Loucy (cell line): ENCODE results near the gene PEX14.
"Not testable (repeated sequence)": the region's sequence is repeated elsewhere in the genome, so short reads cannot be mapped to it uniquely, and the experiment has no call there.

Source experiments
- H2AFZ ChIP-seq: fragments of 200-600 bp; sonication (generic); 2 replicates; pipeline ENCODE4 v1.6.0; 2016; ENCODE audit warnings: antibody characterized with exemption, mild to moderate bottlenecking, low read length, moderate library complexity
- H3F3A ChIP-seq: fragments of 200-600 bp; 2 replicates; pipeline ENCODE4 v1.6.0; 2016; ENCODE audit warnings: antibody characterized with exemption, low read depth, mild to moderate bottlenecking
- H3K27me3 ChIP-seq: fragments of 200-600 bp; sonication (generic); 2 replicates; pipeline ENCODE4 v1.6.1; 2014; ENCODE audit warnings: low read length, mild to moderate bottlenecking; ENCODE audit not compliant: insufficient read depth, poor library complexity, severe bottlenecking
- H3K36me3 ChIP-seq: fragments of 200-600 bp; sonication (generic); 2 replicates; pipeline ENCODE4 v1.6.1; 2016; ENCODE audit warnings: low read length; ENCODE audit not compliant: insufficient read depth
- H3K4me1 ChIP-seq: fragments of 200-600 bp; sonication (generic); 2 replicates; pipeline ENCODE4 v1.5.1; 2014; ENCODE audit warnings: low read length, mild to moderate bottlenecking; ENCODE audit not compliant: insufficient read depth, poor library complexity, severe bottlenecking
- H3K4me2 ChIP-seq: fragments of 200-600 bp; sonication (generic); 2 replicates; pipeline ENCODE4 v1.6.0; 2014; ENCODE audit warnings: antibody characterized with exemption, low read length, low read depth, mild to moderate bottlenecking; ENCODE audit not compliant: poor library complexity, severe bottlenecking
- H3K4me3 ChIP-seq: fragments of 200-600 bp; sonication (generic); 2 replicates; pipeline ENCODE4 v1.5.1; 2014; ENCODE audit warnings: low read length, mild to moderate bottlenecking, mixed read lengths; ENCODE audit not compliant: poor library complexity, severe bottlenecking
- H3K79me2 ChIP-seq: fragments of 200-600 bp; sonication (generic); 2 replicates; pipeline ENCODE4 v1.6.1; 2014; ENCODE audit warnings: low read length; ENCODE audit not compliant: insufficient read depth
- H3K9ac ChIP-seq: fragments of 200-600 bp; sonication (generic); 2 replicates; pipeline ENCODE4 v1.6.0; 2014; ENCODE audit warnings: mild to moderate bottlenecking, low read depth, low read length, moderate library complexity; ENCODE audit not compliant: poor library complexity, severe bottlenecking
- H3K9me2 ChIP-seq: fragments of 200-600 bp; sonication (generic); replicated peaks from 2 replicates; pipeline ENCODE4 v1.6.1; 2016; ENCODE audit warnings: low read depth, low read length, mixed read lengths
- H3K9me3 ChIP-seq: fragments of 200-600 bp; sonication (generic); 2 replicates; pipeline ENCODE4 v1.6.1; 2014; ENCODE audit warnings: mild to moderate bottlenecking, antibody characterized with exemption, low read length, low read depth; ENCODE audit not compliant: insufficient read depth
- H4K20me1 ChIP-seq: fragments of 200-600 bp; sonication (generic); 2 replicates; pipeline ENCODE4 v1.6.0; 2014; ENCODE audit warnings: antibody characterized with exemption, low read length, mild to moderate bottlenecking; ENCODE audit not compliant: insufficient read depth, poor library complexity, severe bottlenecking
- EZH2phosphoT487 ChIP-seq: fragments of 200-600 bp; IDR thresholded peaks from 2 replicates; pipeline ENCODE4 v1.6.1; 2018; ENCODE audit warnings: antibody characterized with exemption, mild to moderate bottlenecking, moderate library complexity, borderline replicate concordance
- TF ChIP-seq, protein P1 (sequence below): fragments of 200-600 bp; sonication (generic); conservative IDR thresholded peaks from 2 replicates; pipeline ENCODE4 v1.5.1; 2014; ENCODE audit warnings: mild to moderate bottlenecking, antibody characterized with exemption, low read length

PEX14 gene, protein sequence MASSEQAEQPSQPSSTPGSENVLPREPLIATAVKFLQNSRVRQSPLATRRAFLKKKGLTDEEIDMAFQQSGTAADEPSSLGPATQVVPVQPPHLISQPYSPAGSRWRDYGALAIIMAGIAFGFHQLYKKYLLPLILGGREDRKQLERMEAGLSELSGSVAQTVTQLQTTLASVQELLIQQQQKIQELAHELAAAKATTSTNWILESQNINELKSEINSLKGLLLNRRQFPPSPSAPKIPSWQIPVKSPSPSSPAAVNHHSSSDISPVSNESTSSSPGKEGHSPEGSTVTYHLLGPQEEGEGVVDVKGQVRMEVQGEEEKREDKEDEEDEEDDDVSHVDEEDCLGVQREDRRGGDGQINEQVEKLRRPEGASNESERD

DNA sequence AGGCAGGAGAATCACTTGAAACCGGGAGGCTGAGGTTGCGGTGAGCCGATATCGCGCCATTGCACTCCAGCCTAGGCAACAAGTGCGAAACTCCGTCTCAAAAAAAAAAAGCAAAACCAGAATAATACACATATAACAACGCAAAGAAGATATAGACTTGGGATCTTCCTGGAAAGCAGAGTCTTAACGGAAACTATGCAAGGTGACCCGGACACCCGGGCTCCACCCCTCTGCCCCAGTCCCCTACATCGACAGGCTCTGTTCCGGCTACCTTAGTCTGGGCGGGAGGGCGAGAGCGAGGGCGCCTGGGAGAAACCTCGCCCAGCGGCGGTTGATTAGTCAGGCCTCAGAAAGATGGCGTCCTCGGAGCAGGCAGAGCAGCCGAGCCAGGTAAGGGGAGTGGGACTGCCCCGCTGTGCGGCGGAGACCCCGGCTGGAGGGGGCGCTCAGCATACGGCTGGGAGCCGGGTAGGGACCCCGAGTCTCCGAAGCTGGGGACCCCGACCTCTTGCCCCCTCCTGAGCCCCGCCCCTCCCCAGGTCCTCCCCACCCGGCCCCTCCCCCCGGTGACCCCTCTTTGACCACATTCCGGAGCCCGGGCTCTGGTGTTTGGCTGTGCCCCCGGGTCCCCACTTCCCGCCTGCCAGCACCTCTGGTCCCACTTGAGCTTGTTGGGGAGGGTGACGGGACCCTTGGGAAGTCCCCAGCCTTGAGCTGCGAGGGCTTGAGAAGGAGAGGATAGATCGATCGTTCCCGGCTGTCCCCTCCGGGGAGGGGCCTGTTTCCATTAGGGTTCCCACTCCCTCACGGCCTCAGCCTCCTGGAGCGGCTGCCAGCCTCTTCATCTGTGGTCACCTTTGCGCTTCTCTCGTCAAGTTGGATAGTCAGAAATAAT lies at the start of gene PEX14:
Gene PEX14 (plus strand): TSS at position 338 of the 895 bp plus-strand sequence. CDS start 17 bp downstream, at position 355.
- H3K9me2 ChIP-seq: no peaks in the 10 kb centered on the region

DNA sequence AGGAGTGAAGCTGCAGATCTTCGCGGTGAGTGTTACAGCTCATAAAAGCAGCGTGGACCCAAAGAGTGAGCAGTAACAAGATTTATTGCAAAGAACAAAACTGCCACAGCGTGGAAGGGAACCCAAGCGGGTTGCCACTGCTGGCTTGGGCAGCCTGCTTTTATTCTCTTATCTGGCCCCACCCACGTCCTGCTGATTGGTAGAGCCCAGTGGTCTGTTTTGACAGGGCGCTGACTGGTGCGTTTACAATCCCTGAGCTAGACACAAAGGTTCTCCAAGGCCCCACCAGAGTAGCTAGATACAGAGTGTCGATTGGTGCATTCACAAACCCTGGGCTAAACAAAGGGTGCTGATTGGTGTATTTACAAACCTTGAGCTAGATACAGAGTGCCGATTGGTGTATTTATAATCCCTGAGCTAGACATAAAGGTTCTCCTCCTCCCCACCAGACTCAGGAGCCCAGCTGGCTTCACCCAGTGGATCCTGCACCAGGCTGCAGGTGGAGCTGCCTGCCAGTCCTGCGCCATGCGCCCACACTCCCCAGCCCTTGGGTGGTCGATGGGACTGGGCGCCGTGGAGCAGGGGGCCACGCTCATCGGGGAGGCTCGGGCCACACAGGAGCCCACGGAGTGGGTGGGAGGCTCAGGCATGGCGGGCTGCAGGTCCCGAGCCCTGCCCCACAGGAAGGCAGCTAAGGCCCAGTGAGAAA lies 48.8 kb upstream of the PEX14 start:
- H3K9me2 ChIP-seq, H3K9me3 ChIP-seq, H3K4me3 ChIP-seq, H3K79me2 ChIP-seq, H3K4me1 ChIP-seq, H3K36me3 ChIP-seq, H3K4me2 ChIP-seq, H3K9ac ChIP-seq, H3K27me3 ChIP-seq, H3F3A ChIP-seq, H4K20me1 ChIP-seq, H2AFZ ChIP-seq: not testable (repeated sequence)

More for the DNA sequence above, at the start of gene PEX14:
- H3K79me2 ChIP-seq: peaks cover 59% of the 10 kb centered on the region
- H3K4me1 ChIP-seq: peaks cover 34% of the 10 kb centered on the region
- H4K20me1 ChIP-seq: peaks cover 19% of the 10 kb centered on the region
- H3F3A ChIP-seq: no peaks in the 10 kb centered on the region
- peak within 1 kb of the TSS; percentile 99 for H3K4me2 ChIP-seq
- H3K36me3 ChIP-seq: no peaks in the 10 kb centered on the region
- TF ChIP-seq, protein P1, sequence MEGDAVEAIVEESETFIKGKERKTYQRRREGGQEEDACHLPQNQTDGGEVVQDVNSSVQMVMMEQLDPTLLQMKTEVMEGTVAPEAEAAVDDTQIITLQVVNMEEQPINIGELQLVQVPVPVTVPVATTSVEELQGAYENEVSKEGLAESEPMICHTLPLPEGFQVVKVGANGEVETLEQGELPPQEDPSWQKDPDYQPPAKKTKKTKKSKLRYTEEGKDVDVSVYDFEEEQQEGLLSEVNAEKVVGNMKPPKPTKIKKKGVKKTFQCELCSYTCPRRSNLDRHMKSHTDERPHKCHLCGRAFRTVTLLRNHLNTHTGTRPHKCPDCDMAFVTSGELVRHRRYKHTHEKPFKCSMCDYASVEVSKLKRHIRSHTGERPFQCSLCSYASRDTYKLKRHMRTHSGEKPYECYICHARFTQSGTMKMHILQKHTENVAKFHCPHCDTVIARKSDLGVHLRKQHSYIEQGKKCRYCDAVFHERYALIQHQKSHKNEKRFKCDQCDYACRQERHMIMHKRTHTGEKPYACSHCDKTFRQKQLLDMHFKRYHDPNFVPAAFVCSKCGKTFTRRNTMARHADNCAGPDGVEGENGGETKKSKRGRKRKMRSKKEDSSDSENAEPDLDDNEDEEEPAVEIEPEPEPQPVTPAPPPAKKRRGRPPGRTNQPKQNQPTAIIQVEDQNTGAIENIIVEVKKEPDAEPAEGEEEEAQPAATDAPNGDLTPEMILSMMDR: no peak
- TF ChIP-seq EZH2phosphoT487: no peak
- peak within 1 kb of the TSS; percentile 83 for H3K9ac ChIP-seq
- no peaks in the 10 kb centered on the region for H3K27me3 ChIP-seq
- peak within 1 kb of the TSS; percentile 83 for H3K4me3 ChIP-seq
- H2AFZ ChIP-seq: peak within 1 kb of the TSS; percentile 96
- no peaks in the 10 kb centered on the region for H3K9me3 ChIP-seq

DNA sequence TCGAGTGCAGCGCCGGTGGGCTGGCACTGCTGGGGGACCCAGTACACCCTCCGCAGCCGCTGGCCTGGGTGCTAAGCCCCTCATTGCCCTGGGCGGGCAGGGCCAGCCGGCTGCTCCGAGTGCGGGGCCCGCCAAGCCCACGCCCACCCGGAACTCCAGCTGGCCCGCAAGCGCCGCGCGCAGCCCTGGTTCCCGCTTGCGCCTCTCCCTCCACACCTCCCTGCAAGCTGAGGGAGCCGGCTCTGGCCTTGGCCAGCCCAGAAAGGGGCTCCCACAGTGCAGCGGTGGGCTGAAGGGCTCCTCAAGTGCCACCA lies 48.3 kb upstream of the PEX14 start:
- H3K27me3 ChIP-seq: not testable (repeated sequence)

DNA sequence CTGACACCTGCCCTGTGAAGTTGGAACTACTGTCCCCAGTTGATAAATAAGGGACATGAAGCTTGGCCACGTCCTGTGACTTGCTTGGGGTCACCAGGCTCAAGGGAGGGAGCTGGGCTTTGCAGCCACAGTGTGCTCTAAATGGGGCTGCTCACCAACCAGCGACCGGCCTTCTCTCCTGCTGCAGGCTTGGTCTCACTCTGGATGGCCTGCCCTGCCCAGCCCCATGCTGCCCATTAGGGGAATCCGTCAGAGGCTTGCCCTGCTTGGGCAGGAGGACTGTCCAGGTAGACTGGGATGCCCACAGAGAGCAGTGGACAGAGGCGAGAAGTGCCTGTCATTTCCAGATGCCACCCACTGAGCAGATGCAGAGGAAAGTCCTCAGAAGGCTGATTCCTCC lies 45.8 kb upstream of the PEX14 start:
- Histone ChIP-seq H3K79me2 (peaks cover 11% of the 10 kb centered on the region), H3K4me2 (peak overlapping the region; percentile 14), H4K20me1 (no peaks in the 10 kb centered on the region), H3K4me1 (peaks cover 12% of the 10 kb centered on the region), H3F3A (no peaks in the 10 kb centered on the region), H3K9me2 (no peaks in the 10 kb centered on the region), H3K36me3 (no peaks in the 10 kb centered on the region), H3K9me3 (no peaks in the 10 kb centered on the region), H3K9ac (no peak overlapping the region), H2AFZ (no peak overlapping the region), H3K27me3 (no peaks in the 10 kb centered on the region), H3K4me3 (no peak overlapping the region)
- TF ChIP-seq, protein P1: no peak
- TF ChIP-seq EZH2phosphoT487: no peak

More for the DNA sequence above, 48.3 kb upstream of the PEX14 start:
- H3K36me3 ChIP-seq, H3K4me3 ChIP-seq, H2AFZ ChIP-seq, H3F3A ChIP-seq, H3K9ac ChIP-seq, H3K9me3 ChIP-seq, H3K4me1 ChIP-seq, H3K4me2 ChIP-seq, H3K9me2 ChIP-seq, H4K20me1 ChIP-seq, H3K79me2 ChIP-seq: not testable (repeated sequence)
